HCT116 (cell line): ENCODE measurements around the gene COL18A1. TPM values are rescaled to one million over a fixed set of nuclear protein-coding genes. Genes with fewer than 3 reads are reported as not detected.

Experiments
- ATAC-seq: fragments of 200-7000 bp; cut with Tn5 transposase; 2 replicates; pipeline ENCODE4 v1.9.1; 2020; ENCODE audit warnings: mild to moderate bottlenecking, moderate library complexity
- BruUV-seq: library from RNA; stranded (reverse); fragments of 400-500 nt; replicated peaks from 2 replicates; lab custom pipeline; 2021; lab: Mats Ljungman, UMichigan
- CTCF ChIA-PET: fragments of 300-600 bp; sonication (Branson Sonifier 250); formaldehyde crosslinking; loops from one replicate; lab custom pipeline; 2021; ENCODE audit warnings: antibody characterized with exemption; lab: Charles Lee
- POLR2A ChIA-PET: fragments of 300-600, 350-600 bp; sonication (Branson Sonifier 250); formaldehyde crosslinking; loops from one replicate; lab custom pipeline; 2021; ENCODE audit warnings: antibody characterized with exemption; lab: Charles Lee
- RAD21 ChIA-PET, 2 experiments: fragments of 300-600 bp; sonication (Branson Sonifier 250); formaldehyde crosslinking; loops; one replicate each; lab custom pipeline; 2023; ENCODE audit warnings: low total read pairs in 2 of 2; ENCODE audit not compliant: uncharacterized antibody in 2 of 2, unreplicated experiment in 2 of 2, low non-redundant PET in 1 of 2; lab: Charles Lee
- DNase-seq: peaks from one replicate; pipeline ENCODE4 v3.0.0-alpha.2; 2010; ENCODE audit warnings: low read depth, low spot score
- H2AFZ ChIP-seq: fragments of 200-600 bp; shearing (Covaris generic), sonication (generic); 2 replicates; pipeline ENCODE4 v1.6.1; 2017; ENCODE audit warnings: low read depth, mixed run types, mixed read lengths, antibody characterized with exemption, low read length; ENCODE audit not compliant: poor library complexity, severe bottlenecking
- H3K27ac ChIP-seq: 2 replicates; pipeline ENCODE4 v1.5.1; 2012; ENCODE audit warnings: low read depth, low read length
- H3K27me3 ChIP-seq: fragments of 200-600 bp; sonication (generic); 2 replicates; pipeline ENCODE4 v1.6.1; 2016; ENCODE audit warnings: mixed run types, low read length, mixed read lengths; ENCODE audit not compliant: insufficient read depth
- H3K36me3 ChIP-seq, 2 experiments: fragments of 200-500 bp in 1 of 2; fragments of 200-600 bp in 1 of 2; sonication (Bioruptor generic) in 1 of 2; sonication (generic) in 1 of 2; 2 replicates each; pipeline versions ENCODE4 v1.5.1 to v1.6.1; 2014 to 2016; ENCODE audit warnings: low read length in 2 of 2, inconsistent platforms in 1 of 2, mixed read lengths in 1 of 2, mixed run types in 1 of 2; ENCODE audit not compliant: insufficient read depth in 2 of 2, control insufficient read depth in 1 of 2
- H3K4me1 ChIP-seq, 2 experiments: fragments of 200-600 bp in 1 of 2; sonication (generic) in 1 of 2; 2 replicates each; pipeline versions ENCODE4 v1.5.1 to v1.6.1; 2012 to 2017; ENCODE audit warnings: low read length in 2 of 2, inconsistent platforms in 1 of 2, mild to moderate bottlenecking in 1 of 2, mixed read lengths in 1 of 2, mixed run types in 1 of 2, moderate library complexity in 1 of 2; ENCODE audit not compliant: insufficient read depth in 2 of 2, control insufficient read depth in 1 of 2
- H3K4me2 ChIP-seq: fragments of 200-600 bp; sonication (generic); 2 replicates; pipeline ENCODE4 v1.6.1; 2017; ENCODE audit warnings: mixed run types, low read length, mixed read lengths
- H3K4me3 ChIP-seq, 2 experiments: fragments of 200-600 bp in 1 of 2; sonication (generic) in 1 of 2; replicated peaks in 1 of 2; 2 replicates each; pipeline ENCODE4 v1.5.1; 2011 to 2016; ENCODE audit warnings: low read length in 2 of 2, control low read depth in 1 of 2, low read depth in 1 of 2, mild to moderate bottlenecking in 1 of 2, mixed read lengths in 1 of 2, mixed run types in 1 of 2
- H3K79me2 ChIP-seq: fragments of 200-600 bp; sonication (generic); 2 replicates; pipeline ENCODE4 v1.6.1; 2017; ENCODE audit warnings: mild to moderate bottlenecking, mixed run types, low read length, moderate library complexity, mixed read lengths; ENCODE audit not compliant: insufficient read depth
- H3K9ac ChIP-seq: fragments of 200-600 bp; sonication (generic); 2 replicates; pipeline ENCODE4 v1.6.1; 2016; ENCODE audit warnings: low read length, mixed read lengths
- H3K9me2 ChIP-seq: fragments of 200-600 bp; sonication (generic), shearing (Covaris generic); 2 replicates; pipeline ENCODE4 v1.6.1; 2017; ENCODE audit warnings: mixed run types, mild to moderate bottlenecking, moderate library complexity; ENCODE audit not compliant: insufficient read depth
- H3K9me3 ChIP-seq, 2 experiments: fragments of 200-500 bp in 1 of 2; fragments of 200-600 bp in 1 of 2; sonication (Bioruptor generic) in 1 of 2; sonication (generic) in 1 of 2; 2 replicates each; pipeline ENCODE4 v1.6.1; 2014 to 2017; ENCODE audit warnings: low read length in 2 of 2, mixed read lengths in 2 of 2, inconsistent platforms in 1 of 2, low read depth in 1 of 2, mild to moderate bottlenecking in 1 of 2, mixed run types in 1 of 2, moderate library complexity in 1 of 2; ENCODE audit not compliant: control insufficient read depth in 1 of 2, insufficient read depth in 1 of 2
- H4K20me1 ChIP-seq: fragments of 200-600 bp; sonication (generic), shearing (Covaris generic); 2 replicates; pipeline ENCODE4 v1.6.1; 2017; ENCODE audit warnings: mixed run types, mild to moderate bottlenecking, moderate library complexity; ENCODE audit not compliant: insufficient read depth
- CBX3 ChIP-seq: IDR thresholded peaks from 2 replicates; pipeline ENCODE4 v1.6.1; 2012; ENCODE audit warnings: low read depth
- CEBPB ChIP-seq: IDR thresholded peaks from 2 replicates; pipeline ENCODE4 v1.6.1; 2012; ENCODE audit warnings: low read depth
- EGR1 ChIP-seq: IDR thresholded peaks from 2 replicates; pipeline ENCODE4 v1.6.1; 2012; ENCODE audit warnings: low read depth
- ELF1 ChIP-seq: IDR thresholded peaks from 2 replicates; pipeline ENCODE4 v1.6.1; 2012; ENCODE audit warnings: low read depth, borderline replicate concordance
- EZH2 ChIP-seq: fragments of 200-600 bp; sonication (generic); IDR thresholded peaks from 2 replicates; pipeline ENCODE4 v1.6.1; 2017; ENCODE audit warnings: antibody characterized with exemption, mixed run types
- EZH2phosphoT487 ChIP-seq: fragments of 200-600 bp; IDR thresholded peaks from 2 replicates; pipeline ENCODE4 v1.6.1; 2018; ENCODE audit warnings: antibody characterized with exemption, borderline replicate concordance
- FOSL1 ChIP-seq: IDR thresholded peaks from 2 replicates; pipeline ENCODE4 v1.6.1; 2012; ENCODE audit warnings: low read depth
- JUND ChIP-seq: IDR thresholded peaks from 2 replicates; pipeline ENCODE4 v1.6.1; 2012
- MAX ChIP-seq: IDR thresholded peaks from 2 replicates; pipeline ENCODE4 v1.6.1; 2012
- POLR2A ChIP-seq: IDR thresholded peaks from 2 replicates; pipeline ENCODE4 v1.7.0; 2011; ENCODE audit warnings: borderline replicate concordance; ENCODE audit not compliant: insufficient read depth, insufficient read length; ENCODE audit errors: extremely low read depth
- POLR2AphosphoS5 ChIP-seq: IDR thresholded peaks from 2 replicates; pipeline ENCODE4 v1.6.1; 2011; ENCODE audit warnings: mild to moderate bottlenecking, low read depth, low read length, moderate library complexity
- RAD21 ChIP-seq: IDR thresholded peaks from 2 replicates; pipeline ENCODE4 v1.6.1; 2012; ENCODE audit warnings: low read depth, mild to moderate bottlenecking
- SIN3A ChIP-seq: IDR thresholded peaks from 2 replicates; pipeline ENCODE4 v1.6.1; 2012; ENCODE audit warnings: low read depth
- SP1 ChIP-seq: IDR thresholded peaks from 2 replicates; pipeline ENCODE4 v1.6.1; 2012; ENCODE audit warnings: low read depth
- SRF ChIP-seq: IDR thresholded peaks from 2 replicates; pipeline ENCODE4 v1.6.1; 2012; ENCODE audit warnings: low read depth
- TCF7L2 ChIP-seq: IDR thresholded peaks from 2 replicates; pipeline ENCODE4 v1.7.0; 2011; ENCODE audit warnings: borderline replicate concordance, inconsistent platforms; ENCODE audit not compliant: insufficient read depth, insufficient read length; ENCODE audit errors: extremely low read depth
- YY1 ChIP-seq: IDR thresholded peaks from 2 replicates; pipeline ENCODE4 v1.6.1; 2011; ENCODE audit warnings: low read length, low read depth, moderate library complexity, mild to moderate bottlenecking; ENCODE audit not compliant: insufficient replicate concordance; ENCODE audit errors: extremely low read depth
- ZFX ChIP-seq: fragments of 450-650 bp; IDR thresholded peaks from 2 replicates; pipeline ENCODE4 v1.6.1; 2017
- ZNF274 ChIP-seq: fragments of 200-500 bp; sonication (Bioruptor generic); IDR thresholded peaks from 2 replicates; pipeline ENCODE4 v1.6.1; 2014; ENCODE audit warnings: mild to moderate bottlenecking, low read depth, low read length, inconsistent platforms
- intact Hi-C: fragments of 100-400 bp; cut with micrococcal nuclease; formaldehyde crosslinking; loops from 2 replicates; pipeline ENCODE4 v1.10.0; 2022
- total RNA-seq: library from RNA; stranded (reverse); gene quantifications from one replicate; pipeline ENCODE4 v1.2.1, GENCODE V29; 2021; ENCODE audit not compliant: unreplicated experiment
- TF ChIP-seq, protein P1 (sequence below): IDR thresholded peaks from 2 replicates; pipeline ENCODE4 v1.6.1; 2011; ENCODE audit warnings: mild to moderate bottlenecking, low read length, moderate library complexity; ENCODE audit not compliant: insufficient replicate concordance; ENCODE audit errors: extremely low read depth
- TF ChIP-seq, protein P2 (sequence below), 3 experiments: fragments of 200-600 bp in 1 of 3; sonication (generic) in 1 of 3; IDR thresholded peaks in 2 of 3; conservative IDR thresholded peaks in 1 of 3; 2 replicates each; pipeline ENCODE4 v1.5.1; 2012 to 2017; ENCODE audit warnings: low read depth in 2 of 3, low read length in 2 of 3, antibody characterized with exemption in 1 of 3, borderline replicate concordance in 1 of 3, control low read depth in 1 of 3, mild to moderate bottlenecking in 1 of 3, mixed read lengths in 1 of 3, mixed run types in 1 of 3, moderate library complexity in 1 of 3; ENCODE audit not compliant: insufficient read depth in 1 of 3
- TF ChIP-seq, protein P3 (sequence below): IDR thresholded peaks from 2 replicates; pipeline ENCODE4 v1.6.1; 2012

COL18A1 gene
- total RNA-seq, 1 experiment from 2014 or later: 59.5 TPM

DNA sequence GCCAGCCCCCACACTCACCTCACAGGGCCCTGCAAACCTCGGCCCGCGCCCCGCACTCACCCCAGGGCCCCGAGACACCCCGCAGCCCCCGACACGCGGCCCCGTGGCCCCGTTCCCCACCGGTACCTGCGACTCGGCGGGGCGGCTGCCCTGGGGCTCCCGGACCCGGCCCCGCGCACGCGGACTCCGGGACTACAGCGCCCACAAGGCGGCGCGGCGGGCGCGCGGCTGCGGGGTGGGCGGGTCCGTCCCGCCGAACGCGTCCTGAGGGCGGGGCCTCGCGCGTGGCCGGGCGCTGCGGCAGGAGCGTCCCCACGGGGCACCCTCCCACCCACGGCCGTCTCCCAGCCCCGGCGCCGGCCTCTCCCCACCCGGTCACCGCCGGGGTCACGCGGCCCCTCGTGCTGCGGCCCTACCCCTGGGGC lies 137.3 kb downstream of the COL18A1 start, which contains the start of gene SLC19A1:
SLC19A1 (minus strand) TSS at position 199 of the 425 bp plus-strand sequence. CDS start 4,481 bp downstream, outside the sequence.
- Histone ChIP-seq H3K4me3 (peak within 1 kb of the TSS; percentile 70 to 92), H3K79me2 (peaks cover 40% of the 10 kb centered on the region), H2AFZ (no peak within 1 kb of the TSS), H3K27ac (peak within 1 kb of the TSS; percentile 63), H3K4me1 (peaks cover 4 to 18% of the 10 kb centered on the region in 2 experiments), H3K9me2 (no peaks in the 10 kb centered on the region), H3K4me2 (peak within 1 kb of the TSS; percentile 99), H3K9me3 (no peaks in the 10 kb centered on the region), H3K9ac (peak within 1 kb of the TSS; percentile 97), H4K20me1 (no peaks in the 10 kb centered on the region), H3K36me3 (peaks cover 0 to 11% of the 10 kb centered on the region in 2 experiments; a peak in 2 of 4 replicates), H3K27me3 (no peaks in the 10 kb centered on the region)
- ChIA-PET POLR2A (no interaction called here), RAD21 (no interaction called here), CTCF (no interaction called here)
- DNase-seq (no peak), ATAC-seq (peak; percentile 83)
- no TSS peak for BruUV-seq
- intact Hi-C loops: no loop called here
- TF ChIP-seq EZH2 (no peak), SRF (no peak), ZNF274 (no peak), RAD21 (no peak), FOSL1 (no peak), JUND (no peak), CBX3 (no peak), CEBPB (no peak), SIN3A (no peak), ELF1 (no peak), POLR2AphosphoS5 (peak; percentile 52), TCF7L2 (no peak), SP1 (no peak), EZH2phosphoT487 (no peak), YY1 (peak; percentile 2), MAX (no peak), EGR1 (no peak), POLR2A (peak; percentile 54), ZFX (0 out of 2 replicates have a peak, but pooled peaks have one; percentile 26)
- TF ChIP-seq, protein P1, sequence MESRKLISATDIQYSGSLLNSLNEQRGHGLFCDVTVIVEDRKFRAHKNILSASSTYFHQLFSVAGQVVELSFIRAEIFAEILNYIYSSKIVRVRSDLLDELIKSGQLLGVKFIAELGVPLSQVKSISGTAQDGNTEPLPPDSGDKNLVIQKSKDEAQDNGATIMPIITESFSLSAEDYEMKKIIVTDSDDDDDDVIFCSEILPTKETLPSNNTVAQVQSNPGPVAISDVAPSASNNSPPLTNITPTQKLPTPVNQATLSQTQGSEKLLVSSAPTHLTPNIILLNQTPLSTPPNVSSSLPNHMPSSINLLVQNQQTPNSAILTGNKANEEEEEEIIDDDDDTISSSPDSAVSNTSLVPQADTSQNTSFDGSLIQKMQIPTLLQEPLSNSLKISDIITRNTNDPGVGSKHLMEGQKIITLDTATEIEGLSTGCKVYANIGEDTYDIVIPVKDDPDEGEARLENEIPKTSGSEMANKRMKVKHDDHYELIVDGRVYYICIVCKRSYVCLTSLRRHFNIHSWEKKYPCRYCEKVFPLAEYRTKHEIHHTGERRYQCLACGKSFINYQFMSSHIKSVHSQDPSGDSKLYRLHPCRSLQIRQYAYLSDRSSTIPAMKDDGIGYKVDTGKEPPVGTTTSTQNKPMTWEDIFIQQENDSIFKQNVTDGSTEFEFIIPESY: no peak
- TF ChIP-seq, protein P2, sequence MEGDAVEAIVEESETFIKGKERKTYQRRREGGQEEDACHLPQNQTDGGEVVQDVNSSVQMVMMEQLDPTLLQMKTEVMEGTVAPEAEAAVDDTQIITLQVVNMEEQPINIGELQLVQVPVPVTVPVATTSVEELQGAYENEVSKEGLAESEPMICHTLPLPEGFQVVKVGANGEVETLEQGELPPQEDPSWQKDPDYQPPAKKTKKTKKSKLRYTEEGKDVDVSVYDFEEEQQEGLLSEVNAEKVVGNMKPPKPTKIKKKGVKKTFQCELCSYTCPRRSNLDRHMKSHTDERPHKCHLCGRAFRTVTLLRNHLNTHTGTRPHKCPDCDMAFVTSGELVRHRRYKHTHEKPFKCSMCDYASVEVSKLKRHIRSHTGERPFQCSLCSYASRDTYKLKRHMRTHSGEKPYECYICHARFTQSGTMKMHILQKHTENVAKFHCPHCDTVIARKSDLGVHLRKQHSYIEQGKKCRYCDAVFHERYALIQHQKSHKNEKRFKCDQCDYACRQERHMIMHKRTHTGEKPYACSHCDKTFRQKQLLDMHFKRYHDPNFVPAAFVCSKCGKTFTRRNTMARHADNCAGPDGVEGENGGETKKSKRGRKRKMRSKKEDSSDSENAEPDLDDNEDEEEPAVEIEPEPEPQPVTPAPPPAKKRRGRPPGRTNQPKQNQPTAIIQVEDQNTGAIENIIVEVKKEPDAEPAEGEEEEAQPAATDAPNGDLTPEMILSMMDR (IDR thresholded peaks at IDR 0.05 in 2 of 3, conservative IDR thresholded peaks at IDR 0.05 in 1 of 3; ENCODE audit: borderline replicate concordance in 1 of 3, insufficient read depth in 1 of 3, low read depth in 2 of 3, low read length in 2 of 3): peak in 1 of 3 experiments; percentile 14; a peak in 1 of 6 replicates
- TF ChIP-seq, protein P3, sequence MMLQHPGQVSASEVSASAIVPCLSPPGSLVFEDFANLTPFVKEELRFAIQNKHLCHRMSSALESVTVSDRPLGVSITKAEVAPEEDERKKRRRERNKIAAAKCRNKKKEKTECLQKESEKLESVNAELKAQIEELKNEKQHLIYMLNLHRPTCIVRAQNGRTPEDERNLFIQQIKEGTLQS: no peak
